Bronchial epithelial cell (primary cell): ENCODE results near the gene MYO1C. TPM values are rescaled to one million over a fixed set of nuclear protein-coding genes. Genes with fewer than 3 reads are reported as not detected.
"Not testable (repeated sequence)": the region's sequence is repeated elsewhere in the genome, so short reads cannot be mapped to it uniquely, and the experiment has no call there.

Experiments used
- DNase-seq: peaks from one replicate; pipeline ENCODE4 v3.0.0-alpha.2; 2010; ENCODE audit warnings: low read depth
- FAIRE-seq: peaks from 2 replicates; lab custom pipeline; 2011; peaks lifted over from hg19 to GRCh38; lab: Jason Lieb, UNC
- H3K27me3 ChIP-seq: 2 replicates; pipeline ENCODE4 v1.5.1; 2011; ENCODE audit warnings: low read length; ENCODE audit not compliant: control insufficient read depth, insufficient read depth
- H3K36me3 ChIP-seq: 2 replicates; pipeline ENCODE4 v1.5.1; 2011; ENCODE audit warnings: low read length; ENCODE audit not compliant: control insufficient read depth, insufficient read depth
- H3K4me3 ChIP-seq: 2 replicates; pipeline ENCODE4 v1.5.1; 2011; ENCODE audit warnings: mild to moderate bottlenecking, low read depth, low read length, control low read depth
- CTCF ChIP-seq: IDR thresholded peaks from 2 replicates; pipeline ENCODE4 v1.5.1; 2011; ENCODE audit warnings: mild to moderate bottlenecking, moderate library complexity, low read length, control low read depth, inconsistent platforms; ENCODE audit not compliant: insufficient read depth, severe bottlenecking
- total RNA-seq: library from RNA; depleted of rRNA; stranded (reverse); fragments of >200 nt; gene quantifications from 2 replicates; pipeline ENCODE4 v1.2.1, GENCODE V29; 2014

MYO1C gene
- total RNA-seq, 1 donor from 2014 or later, result 80.3 TPM

GRCh38 chr17:1532836-1533602 lies 40.5 kb upstream of the MYO1C start:
- FAIRE-seq (no peak), DNase-seq (no peak)
- H3K36me3 ChIP-seq, result peaks cover 18% of the 10 kb centered on the region
- no peak overlapping the region for H3K4me3 ChIP-seq
- H3K27me3 ChIP-seq, result no peaks in the 10 kb centered on the region
- peak; percentile 30 for TF ChIP-seq CTCF

GRCh38 chr17:1529863-1530262 lies 37.4 kb upstream of the MYO1C start:
- H3K27me3 ChIP-seq, result no peaks in the 10 kb centered on the region
- H3K36me3 ChIP-seq, result peaks cover 16% of the 10 kb centered on the region
- TF ChIP-seq CTCF, result no peak
- DNase-seq (no peak), FAIRE-seq (no peak)
- H3K4me3 ChIP-seq, result no peak overlapping the region

GRCh38 chr17:1526876-1527275 lies 34.4 kb upstream of the MYO1C start:
- not testable (repeated sequence) for H3K36me3 ChIP-seq, FAIRE-seq, H3K4me3 ChIP-seq, DNase-seq, H3K27me3 ChIP-seq

GRCh38 chr17:1522626-1523025 lies 30.1 kb upstream of the MYO1C start:
- H3K36me3 ChIP-seq, result peaks cover 3% of the 10 kb centered on the region
- no peak for DNase-seq
- no peak for FAIRE-seq
- H3K27me3 ChIP-seq, result no peaks in the 10 kb centered on the region
- TF ChIP-seq CTCF, result no peak
- no peak overlapping the region for H3K4me3 ChIP-seq

GRCh38 chr17:1521086-1521640 lies 28.7 kb upstream of the MYO1C start:
- no peak for FAIRE-seq
- Histone ChIP-seq H3K36me3 (peaks cover 3% of the 10 kb centered on the region), H3K27me3 (no peaks in the 10 kb centered on the region), H3K4me3 (no peak overlapping the region)
- TF ChIP-seq CTCF, result no peak
- DNase-seq, result no peak

GRCh38 chr17:1519678-1520077 lies 27.2 kb upstream of the MYO1C start:
- Histone ChIP-seq H3K36me3 (no peaks in the 10 kb centered on the region), H3K4me3 (no peak overlapping the region), H3K27me3 (no peaks in the 10 kb centered on the region)
- no peak for TF ChIP-seq CTCF
- no peak for DNase-seq
- no peak for FAIRE-seq
